Stimulated activated CD8-positive, alpha-beta memory T cell treated with anti-CD3 and anti-CD28 coated beads, Interleukin-4, amount 100 ng/mL, for 24 hours (primary cell): Measurements from ENCODE around the gene PCLO.

Experiments
- DNase-seq: peaks from one replicate; pipeline ENCODE4 v3.0.0-alpha.2; 2020; ENCODE audit warnings: low read depth

The PCLO gene, protein sequence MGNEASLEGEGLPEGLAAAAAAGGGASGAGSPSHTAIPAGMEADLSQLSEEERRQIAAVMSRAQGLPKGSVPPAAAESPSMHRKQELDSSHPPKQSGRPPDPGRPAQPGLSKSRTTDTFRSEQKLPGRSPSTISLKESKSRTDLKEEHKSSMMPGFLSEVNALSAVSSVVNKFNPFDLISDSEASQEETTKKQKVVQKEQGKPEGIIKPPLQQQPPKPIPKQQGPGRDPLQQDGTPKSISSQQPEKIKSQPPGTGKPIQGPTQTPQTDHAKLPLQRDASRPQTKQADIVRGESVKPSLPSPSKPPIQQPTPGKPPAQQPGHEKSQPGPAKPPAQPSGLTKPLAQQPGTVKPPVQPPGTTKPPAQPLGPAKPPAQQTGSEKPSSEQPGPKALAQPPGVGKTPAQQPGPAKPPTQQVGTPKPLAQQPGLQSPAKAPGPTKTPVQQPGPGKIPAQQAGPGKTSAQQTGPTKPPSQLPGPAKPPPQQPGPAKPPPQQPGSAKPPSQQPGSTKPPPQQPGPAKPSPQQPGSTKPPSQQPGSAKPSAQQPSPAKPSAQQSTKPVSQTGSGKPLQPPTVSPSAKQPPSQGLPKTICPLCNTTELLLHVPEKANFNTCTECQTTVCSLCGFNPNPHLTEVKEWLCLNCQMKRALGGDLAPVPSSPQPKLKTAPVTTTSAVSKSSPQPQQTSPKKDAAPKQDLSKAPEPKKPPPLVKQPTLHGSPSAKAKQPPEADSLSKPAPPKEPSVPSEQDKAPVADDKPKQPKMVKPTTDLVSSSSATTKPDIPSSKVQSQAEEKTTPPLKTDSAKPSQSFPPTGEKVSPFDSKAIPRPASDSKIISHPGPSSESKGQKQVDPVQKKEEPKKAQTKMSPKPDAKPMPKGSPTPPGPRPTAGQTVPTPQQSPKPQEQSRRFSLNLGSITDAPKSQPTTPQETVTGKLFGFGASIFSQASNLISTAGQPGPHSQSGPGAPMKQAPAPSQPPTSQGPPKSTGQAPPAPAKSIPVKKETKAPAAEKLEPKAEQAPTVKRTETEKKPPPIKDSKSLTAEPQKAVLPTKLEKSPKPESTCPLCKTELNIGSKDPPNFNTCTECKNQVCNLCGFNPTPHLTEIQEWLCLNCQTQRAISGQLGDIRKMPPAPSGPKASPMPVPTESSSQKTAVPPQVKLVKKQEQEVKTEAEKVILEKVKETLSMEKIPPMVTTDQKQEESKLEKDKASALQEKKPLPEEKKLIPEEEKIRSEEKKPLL (N-terminal part only)

DNA sequence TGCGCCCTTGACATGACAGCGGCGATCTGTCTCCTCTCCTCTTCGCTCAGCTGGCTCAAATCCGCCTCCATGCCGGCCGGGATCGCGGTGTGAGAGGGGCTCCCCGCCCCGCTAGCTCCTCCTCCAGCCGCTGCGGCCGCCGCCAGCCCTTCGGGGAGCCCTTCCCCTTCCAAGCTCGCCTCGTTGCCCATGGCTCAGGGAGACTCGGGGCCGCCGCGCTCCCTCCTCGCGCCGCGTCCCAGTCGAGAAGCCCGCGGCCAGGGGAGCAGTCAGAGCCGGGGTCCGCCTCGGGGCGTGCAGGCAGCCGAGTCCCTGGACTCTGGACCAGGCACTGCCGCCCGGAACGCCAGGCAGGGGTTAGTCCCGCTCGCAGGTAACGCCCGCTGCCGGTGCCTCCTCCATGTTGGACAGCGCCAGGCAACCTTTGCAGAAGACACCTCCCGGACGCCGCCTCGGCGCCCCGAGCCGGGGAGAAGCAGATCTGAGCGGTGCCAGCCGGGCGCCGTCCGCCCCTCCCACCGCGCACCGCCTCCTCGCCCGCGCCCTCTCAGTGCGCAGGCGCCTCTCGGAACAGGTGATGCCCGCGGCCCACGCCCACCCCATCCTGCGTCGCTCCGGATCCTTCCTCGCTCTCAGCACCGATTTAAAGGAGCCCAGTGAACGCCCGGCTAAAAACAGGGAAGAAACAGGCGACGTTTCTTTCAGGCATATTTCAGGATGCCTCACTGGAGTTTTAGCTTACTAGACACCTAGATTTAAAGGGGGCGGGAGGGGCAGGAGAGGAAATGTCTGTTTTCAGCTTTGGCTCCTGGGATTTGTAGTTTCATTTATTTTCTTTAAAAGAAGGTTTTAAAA lies at the start of gene PCLO:
Gene PCLO (minus strand): TSS at position 483 of the 855 bp plus-strand sequence. CDS start 292 bp downstream, at position 191.
- DNase-seq, result peak; percentile 31

DNA sequence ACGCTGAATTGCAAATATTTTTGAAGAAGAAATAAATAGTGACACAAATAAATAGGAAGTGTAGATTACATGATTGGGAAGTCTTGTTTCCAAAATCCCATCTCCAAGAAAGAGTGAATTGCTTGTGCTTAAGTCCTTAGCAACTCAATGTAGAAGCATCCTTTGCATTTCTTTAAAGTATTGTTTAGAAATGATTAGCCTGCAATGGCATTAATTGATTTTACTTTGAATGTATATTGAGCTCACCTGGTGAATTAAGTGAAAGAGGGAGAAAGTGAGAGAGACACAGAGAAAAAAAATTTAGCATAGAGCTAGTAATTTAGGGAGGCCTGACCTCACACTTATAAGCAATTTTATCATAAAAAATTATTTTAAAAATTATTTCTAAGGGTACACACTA lies 49.0 kb upstream of the PCLO start:
- DNase-seq, result no peak

DNA sequence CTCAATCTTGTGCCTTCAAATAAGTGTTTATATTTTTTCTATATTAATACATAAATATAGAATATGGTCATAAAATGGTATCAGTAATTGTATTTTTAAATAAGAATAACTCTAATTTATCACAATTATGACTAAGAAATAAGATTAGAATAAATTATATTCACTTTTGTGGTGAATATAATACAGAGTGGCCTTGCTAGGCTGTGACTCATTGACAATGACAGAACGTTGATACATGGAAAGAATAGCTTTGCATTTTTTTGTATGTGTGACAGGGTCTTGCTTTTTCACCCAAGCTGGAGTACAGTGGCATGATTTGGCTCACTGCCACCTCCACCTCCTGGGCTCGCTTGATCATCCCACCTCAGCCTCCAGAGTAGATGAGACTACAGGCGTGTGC lies 47.8 kb upstream of the PCLO start:
- DNase-seq, result no peak

DNA sequence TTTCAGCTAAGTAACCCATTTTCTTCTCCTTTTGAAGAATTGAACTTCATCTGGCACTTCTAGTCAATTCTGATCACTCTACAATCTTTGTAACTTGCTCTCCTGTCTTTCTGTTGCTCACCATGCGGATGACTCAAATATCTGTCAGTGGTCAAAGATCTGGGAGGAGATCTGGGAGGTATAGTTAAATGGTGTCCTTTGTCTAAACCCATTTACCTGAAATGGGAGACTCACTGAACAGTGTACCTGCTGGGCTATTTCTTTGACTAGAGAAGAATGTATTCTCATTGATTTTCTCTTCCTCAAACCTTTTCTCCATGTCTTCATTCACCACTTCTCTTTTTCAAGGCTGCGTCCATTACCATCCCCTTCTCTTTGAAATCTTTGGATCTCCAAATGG lies 42.0 kb upstream of the PCLO start:
- DNase-seq, result no peak

DNA sequence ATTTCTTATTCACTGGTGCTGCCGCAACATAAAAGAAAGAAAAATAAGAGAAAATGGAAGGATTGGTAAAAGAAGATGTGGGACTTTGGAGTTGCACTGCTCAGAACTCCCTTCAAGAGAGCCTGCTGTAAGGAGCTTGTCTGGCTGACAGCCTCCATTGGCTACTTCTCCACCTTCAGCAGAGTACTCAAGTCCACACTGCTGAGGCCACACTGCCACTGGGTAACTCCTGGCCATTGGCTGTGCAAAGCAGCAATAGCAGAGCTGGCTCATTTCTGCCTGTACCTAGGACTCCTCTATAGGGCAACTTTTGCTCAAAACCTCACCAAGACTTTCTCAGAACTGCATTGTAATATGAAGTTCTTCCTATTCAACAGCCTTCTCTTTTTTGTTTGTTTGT lies 38.7 kb upstream of the PCLO start:
- no peak for DNase-seq

GRCh38 chr7:83190659-83191389 lies 28.1 kb upstream of the PCLO start:
- DNase-seq, result no peak

GRCh38 chr7:83178796-83179195 lies 16.1 kb upstream of the PCLO start:
- DNase-seq, result no peak

GRCh38 chr7:83178066-83178465 lies 15.4 kb upstream of the PCLO start:
- DNase-seq, result no peak

DNA sequence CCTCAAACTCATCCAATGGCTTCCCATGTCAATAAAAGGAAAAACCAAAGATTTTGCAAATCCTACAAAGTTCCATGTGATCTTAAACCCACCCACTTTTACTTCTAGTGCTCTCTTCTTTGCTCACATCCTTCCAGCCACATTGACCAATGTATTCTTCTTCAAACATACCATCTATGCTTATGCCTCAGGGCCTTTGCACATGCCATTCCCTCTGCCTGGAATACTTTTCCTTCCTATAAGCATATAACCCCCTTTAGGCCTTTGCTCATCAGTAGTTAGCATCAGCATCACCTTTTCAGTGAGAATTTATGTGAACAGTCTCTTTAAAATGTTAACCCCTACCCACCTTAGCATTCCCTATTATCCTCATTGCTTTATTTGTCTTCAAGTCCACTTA lies 11.0 kb upstream of the PCLO start:
- DNase-seq, result no peak

DNA sequence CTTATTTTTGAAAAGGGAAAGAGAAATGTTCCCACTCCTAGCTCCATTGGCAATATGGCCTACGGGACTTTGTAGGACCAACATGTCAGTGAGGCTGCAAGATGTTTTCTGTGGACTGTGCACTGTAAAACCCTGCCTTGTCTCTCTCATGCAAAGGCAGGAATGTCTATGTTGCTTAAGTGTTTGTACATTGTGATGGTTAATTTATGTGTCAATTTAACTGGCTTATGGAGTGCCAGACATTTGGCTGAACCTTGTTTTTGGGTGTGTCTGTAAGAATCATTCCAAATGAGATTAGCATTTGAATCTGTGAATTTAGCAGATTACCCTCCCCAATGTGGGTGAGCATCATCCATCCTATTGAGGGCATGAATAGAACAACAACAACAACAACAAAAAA lies 4.1 kb upstream of the PCLO start:
- no peak for DNase-seq

DNA sequence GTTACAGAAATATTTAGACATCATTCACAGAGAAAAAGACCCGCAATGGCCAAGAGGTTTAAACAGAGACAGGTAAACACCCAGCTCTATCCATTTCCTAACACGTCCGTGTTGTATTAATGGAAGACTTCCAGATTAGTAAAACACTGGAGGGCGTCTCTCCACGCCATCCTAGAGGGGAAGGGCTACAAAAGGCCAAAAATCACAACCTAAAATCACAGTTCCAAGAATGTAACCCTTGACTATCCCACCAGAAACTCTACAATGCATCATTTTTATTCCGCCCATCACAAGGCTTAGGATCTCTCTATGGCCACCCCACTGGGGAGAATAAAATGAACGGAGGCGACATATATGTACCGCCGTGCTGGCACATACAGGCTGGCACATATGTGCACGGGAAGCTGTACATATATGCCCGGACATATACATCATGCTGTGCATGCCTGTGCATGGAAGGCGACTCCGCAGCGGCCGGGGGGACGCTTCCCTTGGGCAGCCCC lies 734 bp downstream of the PCLO start:
- DNase-seq, result no peak

DNA sequence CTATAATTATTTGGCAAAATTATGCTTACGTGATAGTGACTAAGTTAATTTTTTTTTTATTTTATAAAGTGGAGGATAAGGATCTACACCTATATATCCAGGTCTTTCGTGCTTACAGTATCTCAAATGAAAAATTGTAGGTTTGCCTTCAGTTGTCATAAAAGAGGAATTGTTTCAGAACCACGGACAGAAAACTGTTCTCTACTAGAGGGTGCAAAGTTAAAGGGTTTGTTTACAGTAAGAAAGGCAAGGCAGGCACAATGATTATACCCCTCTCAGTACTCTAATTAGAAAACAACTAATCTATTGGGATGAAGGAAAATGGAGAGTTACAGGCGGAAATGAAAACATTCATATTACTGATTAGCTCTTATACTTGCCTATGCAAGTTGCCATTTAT lies 1.5 kb downstream of the PCLO start:
- DNase-seq, result no peak

GRCh38 chr7:83159731-83160130 lies 3.0 kb downstream of the PCLO start:
- no peak for DNase-seq

DNA sequence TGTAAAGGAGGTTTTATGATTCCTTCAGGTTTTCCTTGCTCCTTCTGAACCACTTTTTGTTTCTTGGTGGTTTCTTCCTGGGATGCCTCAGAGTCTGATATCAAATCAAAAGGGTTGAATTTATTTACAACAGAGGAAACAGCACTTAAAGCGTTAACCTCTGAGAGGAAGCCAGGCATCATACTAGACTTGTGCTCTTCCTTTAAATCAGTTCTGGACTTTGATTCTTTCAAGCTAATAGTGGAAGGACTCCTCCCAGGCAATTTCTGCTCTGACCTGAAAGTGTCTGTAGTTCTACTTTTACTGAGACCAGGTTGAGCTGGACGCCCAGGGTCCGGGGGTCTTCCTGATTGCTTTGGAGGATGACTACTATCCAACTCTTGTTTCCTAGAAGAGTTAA lies 6.7 kb downstream of the PCLO start:
- DNase-seq, result no peak

- no peak for DNase-seq
These were observed 7.3 kb downstream of the PCLO start for GRCh38 chr7:83155407-83155806.

GRCh38 chr7:83153419-83153818 lies 9.3 kb downstream of the PCLO start:
- DNase-seq, result no peak

DNA sequence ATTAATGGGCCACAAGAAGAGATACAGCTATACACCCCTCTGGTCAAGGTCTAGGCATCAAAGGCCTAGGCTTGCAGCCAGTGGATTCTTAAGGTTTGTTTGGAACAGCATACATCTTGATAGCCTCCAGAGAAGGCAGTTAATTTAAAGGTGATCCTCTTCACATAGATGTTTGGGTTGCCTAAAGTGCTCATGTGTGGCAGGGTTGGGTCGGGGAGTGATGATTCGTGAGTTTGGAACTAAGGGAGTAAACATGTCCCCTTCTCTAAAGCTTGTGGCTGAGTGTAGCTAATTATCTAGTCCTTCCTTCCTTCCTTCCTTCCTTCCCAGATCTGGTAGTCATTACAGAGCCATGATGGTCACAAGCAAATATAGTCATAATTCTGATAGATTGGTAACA lies 12.4 kb downstream of the PCLO start:
- DNase-seq, result no peak

DNA sequence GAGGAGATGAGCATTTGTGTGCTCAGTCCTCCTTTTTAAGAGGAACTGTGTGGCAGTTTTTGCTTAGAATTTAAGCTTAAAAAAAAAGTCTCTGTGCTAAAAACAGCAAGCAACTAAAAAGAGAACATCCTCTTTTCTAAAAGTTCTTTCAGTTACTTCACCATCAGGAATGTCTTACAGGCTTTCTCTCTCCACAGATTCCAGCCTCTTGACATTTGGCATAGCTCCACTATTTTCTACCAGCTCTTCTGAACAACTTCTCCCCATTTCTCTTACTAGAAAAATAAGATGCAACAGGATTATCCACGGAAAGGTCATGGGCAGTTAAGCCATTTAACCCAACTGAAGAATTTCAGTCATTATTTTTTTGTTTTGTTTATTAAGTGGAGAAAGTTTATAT lies 13.2 kb downstream of the PCLO start:
- no peak for DNase-seq

GRCh38 chr7:83148776-83149175 lies 13.9 kb downstream of the PCLO start:
- DNase-seq, result no peak

DNA sequence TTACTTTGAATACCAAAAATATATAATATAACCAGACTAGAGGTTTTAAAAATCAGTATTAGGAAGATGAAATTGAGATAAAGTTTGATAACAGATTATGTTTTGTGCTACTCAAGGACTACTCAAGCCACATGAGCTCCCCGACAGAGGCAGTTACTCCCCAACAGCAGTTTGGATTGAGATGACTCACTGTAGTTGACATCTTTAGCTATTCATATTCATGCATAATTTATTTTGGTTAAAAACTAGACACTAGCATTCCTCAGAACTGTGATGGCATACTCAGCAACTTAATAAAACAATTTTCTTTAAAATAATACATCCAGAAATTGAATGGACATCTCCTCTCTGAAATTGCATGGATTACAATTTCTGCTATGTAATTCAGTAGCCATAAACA lies 19.6 kb downstream of the PCLO start:
- no peak for DNase-seq

DNA sequence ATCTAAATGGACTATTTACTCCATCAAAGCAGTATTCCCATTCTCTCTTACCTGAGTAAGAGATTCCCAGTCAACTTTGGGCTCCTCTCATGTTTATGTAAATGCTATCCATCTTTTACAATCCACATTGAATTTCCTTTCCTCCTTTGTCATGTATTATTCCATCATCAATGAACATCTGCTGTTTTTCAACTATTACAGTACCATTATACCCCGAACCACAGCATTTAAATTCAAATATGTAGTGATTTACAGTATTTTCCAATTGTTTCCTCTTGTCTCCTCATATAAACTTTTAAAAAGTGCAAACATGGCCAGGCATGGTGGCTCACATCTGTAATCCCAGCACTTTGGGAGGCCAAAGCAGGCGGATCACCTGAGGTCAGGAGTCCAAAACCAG lies 20.3 kb downstream of the PCLO start:
- no peak for DNase-seq
